Neural crest cell (in vitro differentiated cells): ENCODE data around the gene PPBP. TPM values are rescaled to one million over a fixed set of nuclear protein-coding genes. Genes with fewer than 3 reads are reported as not detected.

Source experiments
- DNase-seq: peaks from one replicate; pipeline ENCODE4 v3.0.0; 2021; ENCODE audit warnings: low read depth, mixed read lengths, low spot score
- H3K27ac Mint-ChIP-seq: one replicate; pipeline ENCODE4 v1.8.0; 2021; ENCODE audit warnings: mild to moderate bottlenecking, mixed read lengths; ENCODE audit not compliant: unreplicated experiment
- H3K27me3 Mint-ChIP-seq: 2 replicates; pipeline ENCODE4 v1.8.0; 2021; ENCODE audit warnings: low read depth, mild to moderate bottlenecking, mixed read lengths
- H3K36me3 Mint-ChIP-seq: 2 replicates; pipeline ENCODE4 v1.8.0; 2021; ENCODE audit warnings: low read depth, mild to moderate bottlenecking, mixed read lengths
- H3K4me1 Mint-ChIP-seq: 2 replicates; pipeline ENCODE4 v1.8.0; 2021; ENCODE audit warnings: mixed read lengths
- H3K4me3 Mint-ChIP-seq: one replicate; pipeline ENCODE4 v1.8.0; 2021; ENCODE audit warnings: mild to moderate bottlenecking, mixed read lengths
- H3K9me3 Mint-ChIP-seq: 2 replicates; pipeline ENCODE4 v1.8.0; 2021; ENCODE audit warnings: mixed read lengths
- total RNA-seq: library from RNA; stranded (reverse); gene quantifications from 2 replicates; pipeline ENCODE4 v1.2.1, GENCODE V29; 2021
- TF ChIP-seq, protein P1 (sequence below): fragments of 200-600 bp; sonication (generic); conservative IDR thresholded peaks from 2 replicates; pipeline ENCODE4 v1.5.0; 2021; ENCODE audit warnings: antibody characterized with exemption, mild to moderate bottlenecking

PPBP gene
- total RNA-seq, 1 donor from 2014 or later = not detected

DNA sequence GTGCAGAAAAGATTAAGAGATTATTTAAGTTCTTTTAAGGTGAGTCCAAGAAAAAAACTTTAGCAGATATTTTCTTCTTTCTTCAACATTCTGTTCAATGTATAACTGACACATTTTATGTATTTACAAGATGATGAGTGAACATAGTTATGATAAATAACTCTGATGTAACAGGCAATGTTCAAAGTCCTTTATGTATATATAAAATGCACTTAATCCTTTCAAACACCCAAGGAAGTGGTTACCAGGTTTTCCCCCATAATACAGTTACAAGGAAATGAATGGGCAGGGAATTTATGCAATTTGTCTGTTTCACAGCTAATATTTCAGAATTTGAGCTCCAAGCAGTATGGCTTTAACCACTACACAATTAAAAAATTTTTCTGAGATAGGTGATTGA, 42.3 kb upstream of the PPBP start:
- no peak overlapping the region for H3K4me3 Mint-ChIP-seq
- no peak overlapping the region for H3K27ac Mint-ChIP-seq
- peaks cover 6% of the 10 kb centered on the region for H3K27me3 Mint-ChIP-seq
- peaks cover 2% of the 10 kb centered on the region for H3K9me3 Mint-ChIP-seq
- TF ChIP-seq, protein P1, sequence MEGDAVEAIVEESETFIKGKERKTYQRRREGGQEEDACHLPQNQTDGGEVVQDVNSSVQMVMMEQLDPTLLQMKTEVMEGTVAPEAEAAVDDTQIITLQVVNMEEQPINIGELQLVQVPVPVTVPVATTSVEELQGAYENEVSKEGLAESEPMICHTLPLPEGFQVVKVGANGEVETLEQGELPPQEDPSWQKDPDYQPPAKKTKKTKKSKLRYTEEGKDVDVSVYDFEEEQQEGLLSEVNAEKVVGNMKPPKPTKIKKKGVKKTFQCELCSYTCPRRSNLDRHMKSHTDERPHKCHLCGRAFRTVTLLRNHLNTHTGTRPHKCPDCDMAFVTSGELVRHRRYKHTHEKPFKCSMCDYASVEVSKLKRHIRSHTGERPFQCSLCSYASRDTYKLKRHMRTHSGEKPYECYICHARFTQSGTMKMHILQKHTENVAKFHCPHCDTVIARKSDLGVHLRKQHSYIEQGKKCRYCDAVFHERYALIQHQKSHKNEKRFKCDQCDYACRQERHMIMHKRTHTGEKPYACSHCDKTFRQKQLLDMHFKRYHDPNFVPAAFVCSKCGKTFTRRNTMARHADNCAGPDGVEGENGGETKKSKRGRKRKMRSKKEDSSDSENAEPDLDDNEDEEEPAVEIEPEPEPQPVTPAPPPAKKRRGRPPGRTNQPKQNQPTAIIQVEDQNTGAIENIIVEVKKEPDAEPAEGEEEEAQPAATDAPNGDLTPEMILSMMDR = no peak
- DNase-seq = no peak
- no peaks in the 10 kb centered on the region for H3K36me3 Mint-ChIP-seq
- no peaks in the 10 kb centered on the region for H3K4me1 Mint-ChIP-seq

DNA sequence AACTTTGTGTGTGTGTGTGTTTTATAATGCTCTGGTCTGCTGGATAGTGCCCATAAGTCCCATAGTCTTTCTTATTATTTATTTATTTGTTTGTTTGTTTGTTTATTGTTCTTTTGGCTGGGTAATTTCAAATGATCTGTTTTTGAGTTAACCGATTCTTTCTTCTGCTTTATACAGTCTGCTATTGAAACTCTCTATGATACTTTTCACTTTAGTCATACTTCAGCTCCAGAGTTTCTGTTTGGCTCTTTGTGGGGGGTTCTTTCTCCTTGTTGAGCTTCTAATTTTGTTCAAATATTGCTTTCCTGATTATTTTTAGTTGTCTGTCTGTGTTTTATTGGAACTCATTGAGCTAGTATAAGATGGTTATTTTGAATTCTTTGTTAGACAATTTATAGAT, 40.5 kb upstream of the PPBP start:
- Mint-ChIP-seq H3K27ac (no peak overlapping the region), H3K36me3 (no peaks in the 10 kb centered on the region)

GRCh38 chr4:74023709-74024108, 35.7 kb upstream of the PPBP start:
- Mint-ChIP-seq H3K27ac (no peak overlapping the region), H3K9me3 (peaks cover 2% of the 10 kb centered on the region), H3K4me1 (no peaks in the 10 kb centered on the region), H3K27me3 (no peaks in the 10 kb centered on the region), H3K36me3 (no peaks in the 10 kb centered on the region), H3K4me3 (no peak overlapping the region)
- TF ChIP-seq, protein P1 = no peak
- no peak for DNase-seq

More for the DNA sequence above, 40.5 kb upstream of the PPBP start:
- Mint-ChIP-seq H3K4me1 (no peaks in the 10 kb centered on the region), H3K27me3 (peaks cover 3% of the 10 kb centered on the region), H3K9me3 (peaks cover 2% of the 10 kb centered on the region), H3K4me3 (no peak overlapping the region)
- TF ChIP-seq, protein P1 = no peak
- no peak for DNase-seq

DNA sequence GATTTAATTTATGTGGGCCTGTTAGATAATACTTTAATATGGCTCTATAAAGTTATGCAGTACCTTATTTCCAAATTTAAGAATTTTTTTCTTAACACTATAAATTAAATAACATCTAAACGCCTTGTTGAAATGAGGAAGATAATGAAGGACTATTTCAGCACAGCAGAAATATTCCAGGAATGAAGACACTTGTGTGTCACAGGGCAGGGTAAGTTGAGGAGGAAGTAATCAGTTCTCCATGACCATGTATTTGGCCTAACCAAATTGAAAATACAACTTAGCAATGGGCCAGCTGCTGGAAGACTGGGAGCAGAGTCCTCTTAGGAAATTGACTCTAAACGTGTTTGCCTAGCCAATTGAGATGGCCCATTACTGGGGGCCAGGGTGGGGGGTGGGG, 33.6 kb upstream of the PPBP start:
- TF ChIP-seq, protein P1 = no peak
- no peak for DNase-seq
- no peaks in the 10 kb centered on the region for H3K27me3 Mint-ChIP-seq

GRCh38 chr4:74018771-74019170, 30.8 kb upstream of the PPBP start:
- DNase-seq = no peak
- no peaks in the 10 kb centered on the region for H3K9me3 Mint-ChIP-seq
- H3K36me3 Mint-ChIP-seq = no peaks in the 10 kb centered on the region
- H3K27ac Mint-ChIP-seq = no peak overlapping the region
- H3K4me1 Mint-ChIP-seq = peaks cover 4% of the 10 kb centered on the region
- H3K27me3 Mint-ChIP-seq = peaks cover 5% of the 10 kb centered on the region
- TF ChIP-seq, protein P1 = no peak
- no peak overlapping the region for H3K4me3 Mint-ChIP-seq

More for the DNA sequence above, 33.6 kb upstream of the PPBP start:
- no peak overlapping the region for H3K4me3 Mint-ChIP-seq
- no peak overlapping the region for H3K27ac Mint-ChIP-seq
- H3K4me1 Mint-ChIP-seq = no peaks in the 10 kb centered on the region
- H3K9me3 Mint-ChIP-seq = peaks cover 2% of the 10 kb centered on the region
- no peaks in the 10 kb centered on the region for H3K36me3 Mint-ChIP-seq

DNA sequence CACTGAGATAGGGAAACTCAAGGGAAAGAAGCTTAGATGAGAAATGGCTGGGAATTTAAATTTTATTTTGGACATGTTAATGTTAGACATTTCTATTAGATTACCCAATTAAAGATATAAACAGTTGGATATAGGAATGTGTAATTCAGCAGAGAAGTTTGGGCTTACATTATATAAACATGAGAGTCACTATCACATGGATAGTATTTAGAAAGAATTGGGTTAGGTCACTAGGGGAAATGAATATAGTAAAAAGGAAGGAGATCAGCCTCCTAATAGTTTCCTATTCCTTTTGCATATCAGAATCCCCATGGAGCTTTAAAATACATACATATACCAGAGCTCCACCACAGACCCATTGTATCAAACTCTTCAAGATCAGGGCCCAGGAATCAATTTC, 30.1 kb upstream of the PPBP start:
- no peaks in the 10 kb centered on the region for H3K9me3 Mint-ChIP-seq
- H3K4me3 Mint-ChIP-seq = no peak overlapping the region
- H3K27ac Mint-ChIP-seq = no peak overlapping the region
- H3K36me3 Mint-ChIP-seq = no peaks in the 10 kb centered on the region
- H3K27me3 Mint-ChIP-seq = peaks cover 9% of the 10 kb centered on the region
- TF ChIP-seq, protein P1 = no peak
- DNase-seq = no peak
- H3K4me1 Mint-ChIP-seq = peaks cover 4% of the 10 kb centered on the region
